Calu3 (cell line): ENCODE data around the gene PIK3C2G. TPM values are rescaled to one million over a fixed set of nuclear protein-coding genes. Genes with fewer than 3 reads are reported as not detected.

Experiments
- BruUV-seq: library from RNA; stranded (reverse); fragments of 400-500 nt; replicated peaks from 2 replicates; lab custom pipeline; 2021; lab: Mats Ljungman, UMichigan
- CTCF ChIA-PET: fragments of 300-600 bp; sonication (Branson Sonifier 250); formaldehyde crosslinking; loops from one replicate; lab custom pipeline; 2022; ENCODE audit warnings: antibody characterized with exemption; lab: Charles Lee
- DNase-seq: peaks from one replicate; pipeline ENCODE4 v3.0.0; 2022
- H3K27ac Mint-ChIP-seq: one replicate; pipeline ENCODE4 v1.8.0; 2022; ENCODE audit warnings: mixed read lengths; ENCODE audit not compliant: unreplicated experiment
- H3K27me3 Mint-ChIP-seq: one replicate; pipeline ENCODE4 v1.8.0; 2022; ENCODE audit warnings: mixed read lengths; ENCODE audit not compliant: unreplicated experiment
- H3K36me3 Mint-ChIP-seq: one replicate; pipeline ENCODE4 v1.8.0; 2022; ENCODE audit warnings: mild to moderate bottlenecking, moderate library complexity, mixed read lengths; ENCODE audit not compliant: insufficient read depth, unreplicated experiment
- H3K4me1 Mint-ChIP-seq: one replicate; pipeline ENCODE4 v1.8.0; 2022; ENCODE audit warnings: mild to moderate bottlenecking, low read depth, mixed read lengths; ENCODE audit not compliant: unreplicated experiment
- H3K4me3 Mint-ChIP-seq: one replicate; pipeline ENCODE4 v1.8.0; 2022; ENCODE audit warnings: mild to moderate bottlenecking, low read depth, moderate library complexity, mixed read lengths; ENCODE audit not compliant: unreplicated experiment
- H3K9me3 Mint-ChIP-seq: one replicate; pipeline ENCODE4 v1.8.0; 2022; ENCODE audit warnings: low read depth, mixed read lengths; ENCODE audit not compliant: unreplicated experiment
- intact Hi-C: fragments of 100-400 bp; cut with micrococcal nuclease; formaldehyde crosslinking; loops from one replicate; pipeline ENCODE4 v1.10.0; 2022; ENCODE audit not compliant: unreplicated experiment
- total RNA-seq: library from RNA; stranded (reverse); gene quantifications from 2 replicates; pipeline ENCODE4 v1.2.3, GENCODE V29; 2022
- TF ChIP-seq, protein P1 (sequence below): fragments of 200-600 bp; IDR thresholded peaks from one replicate; pipeline ENCODE4 v1.8.0; 2022; ENCODE audit warnings: antibody characterized with exemption; ENCODE audit not compliant: unreplicated experiment

PIK3C2G gene
- total RNA-seq, 1 experiment from 2014 or later, result 24.0 TPM

DNA sequence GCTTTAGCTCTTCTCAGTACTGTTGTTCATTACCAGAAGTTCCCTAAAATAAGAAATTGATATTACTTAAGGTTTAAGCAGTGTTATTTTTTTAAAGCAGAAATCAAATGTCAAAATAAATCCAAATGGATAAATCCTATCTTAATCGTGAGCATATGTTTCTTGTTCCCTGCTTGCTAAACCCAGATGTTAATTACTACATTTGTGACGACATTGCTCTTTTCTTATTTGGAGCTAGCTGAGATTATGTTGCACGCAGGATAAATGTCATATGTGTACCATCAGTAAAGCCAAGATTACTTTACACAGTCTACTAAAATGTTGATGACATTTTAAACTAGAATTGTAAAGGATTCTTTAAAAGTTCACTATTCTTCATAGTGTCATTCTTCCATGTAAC, 319.0 kb downstream of the PIK3C2G start:
- H3K27me3 Mint-ChIP-seq, result no peaks in the 10 kb centered on the region
- no TSS peak for BruUV-seq
- no peaks in the 10 kb centered on the region for H3K36me3 Mint-ChIP-seq
- H3K9me3 Mint-ChIP-seq, result peaks cover 9% of the 10 kb centered on the region
- H3K27ac Mint-ChIP-seq, result no peak overlapping the region
- CTCF ChIA-PET, result no interaction called here
- no peak overlapping the region for H3K4me3 Mint-ChIP-seq
- intact Hi-C loops, result no loop called here
- DNase-seq, result no peak
- TF ChIP-seq, protein P1, sequence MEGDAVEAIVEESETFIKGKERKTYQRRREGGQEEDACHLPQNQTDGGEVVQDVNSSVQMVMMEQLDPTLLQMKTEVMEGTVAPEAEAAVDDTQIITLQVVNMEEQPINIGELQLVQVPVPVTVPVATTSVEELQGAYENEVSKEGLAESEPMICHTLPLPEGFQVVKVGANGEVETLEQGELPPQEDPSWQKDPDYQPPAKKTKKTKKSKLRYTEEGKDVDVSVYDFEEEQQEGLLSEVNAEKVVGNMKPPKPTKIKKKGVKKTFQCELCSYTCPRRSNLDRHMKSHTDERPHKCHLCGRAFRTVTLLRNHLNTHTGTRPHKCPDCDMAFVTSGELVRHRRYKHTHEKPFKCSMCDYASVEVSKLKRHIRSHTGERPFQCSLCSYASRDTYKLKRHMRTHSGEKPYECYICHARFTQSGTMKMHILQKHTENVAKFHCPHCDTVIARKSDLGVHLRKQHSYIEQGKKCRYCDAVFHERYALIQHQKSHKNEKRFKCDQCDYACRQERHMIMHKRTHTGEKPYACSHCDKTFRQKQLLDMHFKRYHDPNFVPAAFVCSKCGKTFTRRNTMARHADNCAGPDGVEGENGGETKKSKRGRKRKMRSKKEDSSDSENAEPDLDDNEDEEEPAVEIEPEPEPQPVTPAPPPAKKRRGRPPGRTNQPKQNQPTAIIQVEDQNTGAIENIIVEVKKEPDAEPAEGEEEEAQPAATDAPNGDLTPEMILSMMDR, result no peak
- no peaks in the 10 kb centered on the region for H3K4me1 Mint-ChIP-seq

DNA sequence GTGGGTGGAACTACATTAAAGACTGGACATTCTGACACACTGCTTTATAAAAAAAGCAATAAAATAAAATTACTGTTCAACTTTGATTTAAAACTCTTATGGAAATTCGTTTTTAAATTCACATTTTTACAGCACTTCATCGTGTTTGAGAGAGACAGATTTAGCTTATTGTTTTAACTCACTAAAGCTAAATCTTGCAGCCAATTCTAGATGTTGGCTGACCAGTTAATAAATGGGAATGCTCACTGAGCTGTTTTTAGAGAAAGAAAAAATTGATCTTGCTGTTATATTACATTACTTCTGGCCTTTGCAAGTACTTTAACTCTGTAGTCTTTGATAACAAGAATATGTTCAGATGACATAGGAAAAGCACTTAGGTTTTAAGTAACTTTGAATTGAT, 319.4 kb downstream of the PIK3C2G start:
- intact Hi-C loops, result no loop called here
- BruUV-seq, result no TSS peak
- DNase-seq, result no peak
- Mint-ChIP-seq H3K27me3 (no peaks in the 10 kb centered on the region), H3K4me3 (no peak overlapping the region), H3K36me3 (no peaks in the 10 kb centered on the region), H3K27ac (no peak overlapping the region), H3K9me3 (peaks cover 13% of the 10 kb centered on the region), H3K4me1 (no peaks in the 10 kb centered on the region)
- TF ChIP-seq, protein P1, result no peak
- CTCF ChIA-PET, result no interaction called here

DNA sequence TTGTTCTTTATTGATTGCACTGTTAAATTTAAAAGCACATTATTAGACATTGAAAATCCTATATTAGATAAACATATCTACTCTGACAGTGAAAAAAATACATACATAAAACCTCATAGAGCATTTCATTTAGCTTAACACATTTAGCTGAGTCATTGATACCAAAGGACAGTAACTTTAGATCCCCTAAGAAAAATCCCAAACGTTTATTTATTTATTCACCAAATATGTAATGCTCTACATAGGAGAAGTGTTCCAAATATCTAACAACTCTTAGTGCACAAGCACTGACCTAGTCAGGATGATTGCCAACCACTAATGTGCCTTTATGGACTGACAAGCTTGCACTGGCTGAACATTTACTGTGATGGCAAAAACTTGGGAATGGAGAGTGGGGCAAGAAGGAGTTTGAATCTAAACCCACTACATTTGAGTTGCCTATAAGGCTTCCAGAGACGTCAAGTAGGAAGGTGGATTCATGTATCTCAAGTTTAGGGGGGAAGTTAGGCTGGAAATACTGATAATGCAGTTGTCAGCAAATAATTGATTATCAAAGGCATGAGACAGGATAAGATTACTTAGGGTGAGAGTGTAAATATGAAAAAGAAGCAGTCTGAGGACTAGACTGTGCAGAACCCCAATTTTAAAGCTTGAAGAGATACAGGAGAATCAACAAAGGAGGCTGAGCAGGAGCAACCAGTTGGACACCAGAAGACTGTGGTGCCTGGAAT, 320.1 kb downstream of the PIK3C2G start:
- no peaks in the 10 kb centered on the region for H3K4me1 Mint-ChIP-seq
- peaks cover 13% of the 10 kb centered on the region for H3K9me3 Mint-ChIP-seq
- no TSS peak for BruUV-seq
- H3K4me3 Mint-ChIP-seq, result no peak overlapping the region
- intact Hi-C loops, result no loop called here
- CTCF ChIA-PET, result no interaction called here
- no peak for DNase-seq
- no peak overlapping the region for H3K27ac Mint-ChIP-seq
- H3K27me3 Mint-ChIP-seq, result no peaks in the 10 kb centered on the region
- H3K36me3 Mint-ChIP-seq, result no peaks in the 10 kb centered on the region
- TF ChIP-seq, protein P1, result no peak

DNA sequence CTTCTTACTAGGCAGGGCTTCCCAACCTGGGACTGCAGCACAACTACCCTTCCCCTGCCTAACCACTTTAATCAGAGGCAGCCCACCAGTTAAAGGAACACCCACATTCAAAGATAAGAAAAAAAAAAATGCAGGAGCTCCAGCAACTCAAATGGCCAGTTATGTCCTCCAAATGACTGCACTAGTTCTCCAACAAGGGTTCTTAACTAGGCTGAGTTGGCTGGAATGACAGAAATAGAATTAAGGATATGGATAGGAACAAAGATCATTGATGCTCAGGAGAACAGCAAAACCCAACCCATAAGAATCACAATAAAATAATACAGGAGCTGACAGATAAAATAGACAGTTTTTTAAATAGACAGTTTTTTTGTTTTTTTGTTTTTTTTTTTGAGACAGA, 322.3 kb downstream of the PIK3C2G start:
- BruUV-seq, result no TSS peak
- Mint-ChIP-seq H3K36me3 (no peaks in the 10 kb centered on the region), H3K27ac (no peak overlapping the region), H3K4me1 (no peaks in the 10 kb centered on the region), H3K27me3 (no peaks in the 10 kb centered on the region), H3K4me3 (no peak overlapping the region), H3K9me3 (peaks cover 13% of the 10 kb centered on the region)
- CTCF ChIA-PET, result no interaction called here
- intact Hi-C loops, result no loop called here
- DNase-seq, result no peak
- TF ChIP-seq, protein P1, result no peak
